Stimulated activated CD8-positive, alpha-beta memory T cell treated with anti-CD3 and anti-CD28 coated beads, Interleukin-12 subunit alpha, Interleukin-12 subunit beta, amount 100 ng/mL, for 4 hours (primary cell): Measurements from ENCODE around the gene SALL1.

ENCODE experiments used
- DNase-seq: peaks from one replicate; pipeline ENCODE4 v3.0.0-alpha.2; 2020; ENCODE audit warnings: low read depth

SALL1 gene

GRCh38 chr16:51156807-51157200 lies 5.7 kb upstream of the SALL1 start:
- no peak for DNase-seq

GRCh38 chr16:51155820-51156806 lies 5.0 kb upstream of the SALL1 start:
- no peak for DNase-seq

- no peak for DNase-seq
These were observed 4.1 kb upstream of the SALL1 start for GRCh38 chr16:51155199-51155607.

GRCh38 chr16:51154271-51155171 lies 3.5 kb upstream of the SALL1 start:
- no peak for DNase-seq

- DNase-seq, result no peak
These were observed 2.5 kb upstream of the SALL1 start for GRCh38 chr16:51153577-51154031.

- DNase-seq, result no peak
These were observed 1.9 kb upstream of the SALL1 start for GRCh38 chr16:51152691-51153576.

- DNase-seq, result no peak
These were observed 1.0 kb upstream of the SALL1 start for GRCh38 chr16:51151961-51152663.

- no peak for DNase-seq
These were observed 428 bp upstream of the SALL1 start for GRCh38 chr16:51151435-51151960.

GRCh38 chr16:51150165-51150887 lies 744 bp downstream of the SALL1 start:
- no peak for DNase-seq

- no peak for DNase-seq
These were observed 1.3 kb downstream of the SALL1 start for GRCh38 chr16:51149721-51150164.

- no peak for DNase-seq
These were observed 1.8 kb downstream of the SALL1 start for GRCh38 chr16:51149251-51149661.

- no peak for DNase-seq
These were observed 2.3 kb downstream of the SALL1 start for GRCh38 chr16:51148678-51149228.

- no peak for DNase-seq
These were observed 3.0 kb downstream of the SALL1 start for GRCh38 chr16:51147776-51148677.

GRCh38 chr16:51146256-51146924 lies 4.7 kb downstream of the SALL1 start:
- no peak for DNase-seq

- DNase-seq, result no peak
These were observed 6.9 kb downstream of the SALL1 start for GRCh38 chr16:51144203-51144602.

- DNase-seq, result no peak
These were observed 7.7 kb downstream of the SALL1 start for GRCh38 chr16:51143196-51143977.

GRCh38 chr16:51141541-51141940 lies 9.5 kb downstream of the SALL1 start:
- no peak for DNase-seq
